HT-29 (cell line): ENCODE data around the gene ZNF583. TPM values are rescaled to one million over a fixed set of nuclear protein-coding genes. Genes with fewer than 3 reads are reported as not detected.

Source experiments
- DNase-seq: peaks from one replicate; pipeline ENCODE4 v3.0.0-alpha.2; 2015; ENCODE audit warnings: low spot score
- total RNA-seq: library from RNA; depleted of rRNA; stranded (reverse); fragments of >200 nt; shearing (Covaris generic); gene quantifications from 2 replicates; pipeline ENCODE4 v1.2.3, GENCODE V29; 2014; rRNA removed

The ZNF583 gene
- total RNA-seq, 1 experiment from 2014 or later = not detected

DNA sequence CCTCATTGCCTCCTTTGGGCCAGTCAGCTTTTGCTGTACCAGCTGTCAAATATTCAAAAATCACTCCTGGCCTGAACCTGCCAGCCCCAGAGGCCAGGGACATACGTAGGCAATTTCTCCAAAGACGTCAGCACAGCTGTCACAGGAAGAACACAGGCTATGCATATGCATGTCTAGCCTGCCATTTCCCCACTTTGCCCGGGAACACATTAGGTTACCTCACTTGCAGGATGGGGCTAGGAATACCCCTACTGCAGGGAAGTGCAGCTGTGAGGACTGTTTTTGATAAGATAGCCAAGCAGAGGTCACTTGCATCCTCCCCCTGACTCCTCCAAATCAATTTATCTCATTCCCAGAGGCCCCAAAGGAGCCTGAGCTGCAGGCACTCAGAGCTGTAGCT, 70.2 kb downstream of the ZNF583 start:
- DNase-seq = no peak

GRCh38 chr19:56476093-56476492, 72.0 kb downstream of the ZNF583 start:
- DNase-seq = no peak

Other genes starting within 250 kb of the ZNF583 start
- gene GALP, start 228.3 kb upstream of the ZNF583 start, total RNA-seq = not detected in 2 replicates
- not detected in 2 replicates for gene ZSCAN5B, start 206.5 kb upstream of the ZNF583 start, total RNA-seq
- not detected in 2 replicates for gene ZSCAN5C, start 202.1 kb upstream of the ZNF583 start, total RNA-seq
- gene EDDM13, start 131.6 kb upstream of the ZNF583 start, total RNA-seq = not detected in 2 replicates
- gene ZSCAN5A, start 89.5 kb upstream of the ZNF583 start, total RNA-seq = 11.0 and 14.2 TPM in 2 replicates
- not detected in 2 replicates for gene ZNF582, start 10.8 kb upstream of the ZNF583 start, total RNA-seq
- gene ZNF667, start 73.0 kb downstream of the ZNF583 start, total RNA-seq = not detected in 2 replicates
- not detected in 2 replicates for gene ZNF471, start 103.5 kb downstream of the ZNF583 start, total RNA-seq
- not detected in 2 replicates for gene ZFP28, start 134.6 kb downstream of the ZNF583 start, total RNA-seq
- not detected in 2 replicates for gene ZNF470, start 163.1 kb downstream of the ZNF583 start, total RNA-seq
- gene ZNF71, start 191.0 kb downstream of the ZNF583 start, total RNA-seq = not detected in 2 replicates
- gene SMIM17, start 238.8 kb downstream of the ZNF583 start, total RNA-seq = not detected in 2 replicates